ENCODE data around the gene ACOX1. TPM values are rescaled to one million over a fixed set of nuclear protein-coding genes. Genes with fewer than 3 reads are reported as not detected.

The ACOX1 gene
- total RNA-seq, 3 donors from 2014 or later (not counting 1 experiment from before 2014, with no cell fraction given) = 22.8 to 48.2 (median 28.2) TPM

DNA sequence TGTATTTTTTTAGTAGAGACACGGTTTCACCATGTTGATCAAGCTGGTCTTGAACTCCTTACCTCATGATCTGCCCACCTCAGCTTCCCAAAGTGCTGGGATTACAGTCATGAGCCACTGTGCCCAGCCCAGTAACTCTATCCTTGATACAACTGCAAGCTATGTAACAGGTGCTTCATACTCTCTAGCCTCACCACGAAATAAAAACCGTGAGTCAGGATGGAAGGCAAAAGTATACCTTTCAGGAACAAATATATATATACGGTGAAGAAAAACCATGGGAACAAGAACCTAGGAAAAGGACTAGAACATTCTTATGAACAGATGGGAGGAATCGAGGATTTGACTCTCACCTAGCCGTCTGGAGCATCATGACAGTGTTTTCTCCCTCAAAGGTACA is 28.5 kb downstream of the ACOX1 start:
- H3K27ac Mint-ChIP-seq = no peak overlapping the region
- H3K4me1 Mint-ChIP-seq = no peaks in the 10 kb centered on the region
- intact Hi-C loops (cut with micrococcal nuclease) = no loop called here
- no peak for ATAC-seq
- 97% methylated on average over 6 of the region's 6 CpGs for WGBS (ENCODE audit: insufficient coverage)
- H3K4me1 ChIP-seq (ENCODE audit: control insufficient read depth, insufficient read depth, low read length) = no peaks in the 10 kb centered on the region
- no peaks in the 10 kb centered on the region for H3K9me3 ChIP-seq (ENCODE audit: control insufficient read depth, insufficient read depth, low read length)
- no peaks in the 10 kb centered on the region for H3K27me3 Mint-ChIP-seq (ENCODE audit: low read depth in 2 of 2)
- peaks cover 19% of the 10 kb centered on the region for H3K36me3 Mint-ChIP-seq
- H3K36me3 ChIP-seq (ENCODE audit: control insufficient read depth, insufficient read depth, low read length) = peaks cover 56% of the 10 kb centered on the region
- H3K4me3 Mint-ChIP-seq = no peak overlapping the region
- H3K27ac ChIP-seq (ENCODE audit: low read length) = no peak overlapping the region
- no peak for DNase-seq
- no peak for TF ChIP-seq CTCF (IDR thresholded peaks at IDR 0.05)
- no peaks in the 10 kb centered on the region for H3K27me3 ChIP-seq (ENCODE audit: control insufficient read depth, insufficient read depth, low read length)
- H3K4me3 ChIP-seq (ENCODE audit: low read length) = no peak overlapping the region
- no peaks in the 10 kb centered on the region for H3K9me3 Mint-ChIP-seq

GRCh38 chr17:75945211-75945610 is 33.8 kb downstream of the ACOX1 start:
- DNase-seq (no peak), ATAC-seq (no peak)
- H3K27ac ChIP-seq (ENCODE audit: low read length) = no peak overlapping the region
- intact Hi-C loops (cut with micrococcal nuclease) = loop anchor here (10.0 kb wide), 1 partner anchor 60 kb away; no protein-coding TSS in a partner anchor
- Mint-ChIP-seq H3K4me3 (no peak overlapping the region), H3K27ac (no peak overlapping the region), H3K4me1 (peaks cover 11% of the 10 kb centered on the region in 2 donors), H3K36me3 (peaks cover 9% of the 10 kb centered on the region), H3K27me3 (ENCODE audit: low read depth in 2 of 2) (no peaks in the 10 kb centered on the region), H3K9me3 (no peaks in the 10 kb centered on the region)
- no CpG with 5 or more reads among the region's 2 CpGs for WGBS (ENCODE audit: insufficient coverage)
- no peak overlapping the region for H3K4me3 ChIP-seq (ENCODE audit: low read length)
- no peaks in the 10 kb centered on the region for H3K27me3 ChIP-seq (ENCODE audit: control insufficient read depth, insufficient read depth, low read length)
- no peak for TF ChIP-seq CTCF (IDR thresholded peaks at IDR 0.05)
- H3K4me1 ChIP-seq (ENCODE audit: control insufficient read depth, insufficient read depth, low read length) = peaks cover 11% of the 10 kb centered on the region
- H3K36me3 ChIP-seq (ENCODE audit: control insufficient read depth, insufficient read depth, low read length) = peaks cover 20% of the 10 kb centered on the region
- H3K9me3 ChIP-seq (ENCODE audit: control insufficient read depth, insufficient read depth, low read length) = no peaks in the 10 kb centered on the region

GRCh38 chr17:75943491-75943890 is 35.5 kb downstream of the ACOX1 start:
- Histone ChIP-seq H3K27ac (ENCODE audit: low read length) (no peak overlapping the region), H3K9me3 (ENCODE audit: control insufficient read depth, insufficient read depth, low read length) (no peaks in the 10 kb centered on the region), H3K27me3 (ENCODE audit: control insufficient read depth, insufficient read depth, low read length) (no peaks in the 10 kb centered on the region), H3K36me3 (ENCODE audit: control insufficient read depth, insufficient read depth, low read length) (peaks cover 12% of the 10 kb centered on the region), H3K4me1 (ENCODE audit: control insufficient read depth, insufficient read depth, low read length) (peaks cover 13% of the 10 kb centered on the region), H3K4me3 (ENCODE audit: low read length) (no peak overlapping the region)
- DNase-seq (no peak), ATAC-seq (no peak)
- H3K27ac Mint-ChIP-seq = no peak overlapping the region
- no peaks in the 10 kb centered on the region for H3K36me3 Mint-ChIP-seq
- TF ChIP-seq CTCF (IDR thresholded peaks at IDR 0.05) = no peak
- no peaks in the 10 kb centered on the region for H3K9me3 Mint-ChIP-seq
- 100% methylated on average over 1 of the region's 1 CpG for WGBS (ENCODE audit: insufficient coverage)
- peaks cover 11 to 13% of the 10 kb centered on the region in 2 donors for H3K4me1 Mint-ChIP-seq
- H3K4me3 Mint-ChIP-seq = no peak overlapping the region
- intact Hi-C loops (cut with micrococcal nuclease) = loop anchor here (10.0 kb wide), 1 partner anchor 59 kb away; no protein-coding TSS in a partner anchor
- no peaks in the 10 kb centered on the region for H3K27me3 Mint-ChIP-seq (ENCODE audit: low read depth in 2 of 2)

GRCh38 chr17:75942473-75942872 is 36.5 kb downstream of the ACOX1 start:
- Histone ChIP-seq H3K27me3 (ENCODE audit: control insufficient read depth, insufficient read depth, low read length) (no peaks in the 10 kb centered on the region), H3K9me3 (ENCODE audit: control insufficient read depth, insufficient read depth, low read length) (no peaks in the 10 kb centered on the region), H3K27ac (ENCODE audit: low read length) (no peak overlapping the region), H3K36me3 (ENCODE audit: control insufficient read depth, insufficient read depth, low read length) (peaks cover 8% of the 10 kb centered on the region), H3K4me3 (ENCODE audit: low read length) (no peak overlapping the region), H3K4me1 (ENCODE audit: control insufficient read depth, insufficient read depth, low read length) (peaks cover 13% of the 10 kb centered on the region)
- intact Hi-C loops (cut with micrococcal nuclease) = loop anchor here (10.0 kb wide), 1 partner anchor 58 kb away; no protein-coding TSS in a partner anchor
- Mint-ChIP-seq H3K4me1 (peaks cover 11 to 13% of the 10 kb centered on the region in 2 donors), H3K9me3 (no peaks in the 10 kb centered on the region), H3K27me3 (ENCODE audit: low read depth in 2 of 2) (no peaks in the 10 kb centered on the region), H3K27ac (no peak overlapping the region), H3K36me3 (no peaks in the 10 kb centered on the region), H3K4me3 (no peak overlapping the region)
- TF ChIP-seq CTCF (IDR thresholded peaks at IDR 0.05) = no peak
- DNase-seq (no peak), ATAC-seq (no peak)
- 94% methylated on average over 2 of the region's 4 CpGs for WGBS (ENCODE audit: insufficient coverage)
